GM18526 (cell line): ENCODE measurements around the gene GPC5.

Experiments used
- POLR2A ChIP-seq: IDR thresholded peaks from 3 replicates; pipeline ENCODE4 v1.6.1; 2011; ENCODE audit not compliant: insufficient read length; ENCODE audit errors: extremely low read depth

The GPC5 gene

GRCh38 chr13:91776611-91777193 lies 378.3 kb downstream of the GPC5 start:
- no peak for TF ChIP-seq POLR2A

- TF ChIP-seq POLR2A: no peak
These were observed 379.7 kb downstream of the GPC5 start for GRCh38 chr13:91778123-91778522.

GRCh38 chr13:91785431-91786119 lies 387.2 kb downstream of the GPC5 start:
- TF ChIP-seq POLR2A: no peak

GRCh38 chr13:91792054-91792453 lies 393.6 kb downstream of the GPC5 start:
- no peak for TF ChIP-seq POLR2A

- no peak for TF ChIP-seq POLR2A
These were observed 399.1 kb downstream of the GPC5 start for GRCh38 chr13:91797567-91797966.

GRCh38 chr13:91802957-91803356 lies 404.5 kb downstream of the GPC5 start:
- TF ChIP-seq POLR2A: no peak

GRCh38 chr13:91804724-91805123 lies 406.3 kb downstream of the GPC5 start:
- TF ChIP-seq POLR2A: no peak

- TF ChIP-seq POLR2A: no peak
These were observed 407.2 kb downstream of the GPC5 start for GRCh38 chr13:91805605-91806004.

GRCh38 chr13:91809161-91809560 lies 410.7 kb downstream of the GPC5 start:
- TF ChIP-seq POLR2A: no peak

GRCh38 chr13:91813253-91813652 lies 414.8 kb downstream of the GPC5 start:
- no peak for TF ChIP-seq POLR2A

GRCh38 chr13:91816263-91816807 lies 417.9 kb downstream of the GPC5 start:
- no peak for TF ChIP-seq POLR2A

GRCh38 chr13:91817250-91817649 lies 418.8 kb downstream of the GPC5 start:
- no peak for TF ChIP-seq POLR2A

- TF ChIP-seq POLR2A: no peak
These were observed 426.0 kb downstream of the GPC5 start for GRCh38 chr13:91824416-91824815.

- no peak for TF ChIP-seq POLR2A
These were observed 427.1 kb downstream of the GPC5 start for GRCh38 chr13:91825516-91825915.

GRCh38 chr13:91836553-91836952 lies 438.1 kb downstream of the GPC5 start:
- TF ChIP-seq POLR2A: no peak

GRCh38 chr13:91845612-91846011 lies 447.2 kb downstream of the GPC5 start:
- no peak for TF ChIP-seq POLR2A

GRCh38 chr13:91863699-91864098 lies 465.3 kb downstream of the GPC5 start:
- no peak for TF ChIP-seq POLR2A
